Panc1 (cell line): Measurements from ENCODE around the gene YBEY.

Experiments
- POLR2AphosphoS5 ChIP-seq: IDR thresholded peaks from 2 replicates; pipeline ENCODE4 v1.6.1; 2012; ENCODE audit warnings: mild to moderate bottlenecking, low read depth, low read length, moderate library complexity
- SIN3A ChIP-seq: IDR thresholded peaks from 2 replicates; pipeline ENCODE4 v1.6.1; 2012; ENCODE audit warnings: low read depth, mild to moderate bottlenecking, low read length, moderate library complexity, borderline replicate concordance; ENCODE audit not compliant: insufficient read depth
- TF ChIP-seq, protein P1 (sequence below): fragments of 450-650 bp; IDR thresholded peaks from 2 replicates; pipeline ENCODE4 v1.5.1; 2017; ENCODE audit warnings: mild to moderate bottlenecking

DNA sequence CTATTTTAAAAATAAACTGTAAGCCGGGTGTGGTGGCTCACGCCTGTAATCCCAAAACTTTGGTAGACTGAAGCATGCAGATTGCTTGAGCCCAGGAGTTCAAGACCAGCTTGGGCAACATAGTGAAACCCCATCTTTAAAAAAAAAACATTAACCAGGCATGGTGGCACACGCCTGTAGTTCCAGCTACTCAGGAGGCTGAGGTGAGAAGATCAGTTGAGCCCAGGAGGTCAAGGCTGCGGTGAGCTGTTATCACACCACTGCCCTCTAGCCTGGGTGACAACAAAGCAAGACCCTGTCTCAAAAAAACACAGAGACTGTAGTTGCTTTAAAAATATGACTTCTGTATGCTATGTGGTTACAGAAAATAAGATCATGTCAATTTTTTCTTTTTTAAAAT lies 33.3 kb upstream of the YBEY start:
- TF ChIP-seq, protein P1, sequence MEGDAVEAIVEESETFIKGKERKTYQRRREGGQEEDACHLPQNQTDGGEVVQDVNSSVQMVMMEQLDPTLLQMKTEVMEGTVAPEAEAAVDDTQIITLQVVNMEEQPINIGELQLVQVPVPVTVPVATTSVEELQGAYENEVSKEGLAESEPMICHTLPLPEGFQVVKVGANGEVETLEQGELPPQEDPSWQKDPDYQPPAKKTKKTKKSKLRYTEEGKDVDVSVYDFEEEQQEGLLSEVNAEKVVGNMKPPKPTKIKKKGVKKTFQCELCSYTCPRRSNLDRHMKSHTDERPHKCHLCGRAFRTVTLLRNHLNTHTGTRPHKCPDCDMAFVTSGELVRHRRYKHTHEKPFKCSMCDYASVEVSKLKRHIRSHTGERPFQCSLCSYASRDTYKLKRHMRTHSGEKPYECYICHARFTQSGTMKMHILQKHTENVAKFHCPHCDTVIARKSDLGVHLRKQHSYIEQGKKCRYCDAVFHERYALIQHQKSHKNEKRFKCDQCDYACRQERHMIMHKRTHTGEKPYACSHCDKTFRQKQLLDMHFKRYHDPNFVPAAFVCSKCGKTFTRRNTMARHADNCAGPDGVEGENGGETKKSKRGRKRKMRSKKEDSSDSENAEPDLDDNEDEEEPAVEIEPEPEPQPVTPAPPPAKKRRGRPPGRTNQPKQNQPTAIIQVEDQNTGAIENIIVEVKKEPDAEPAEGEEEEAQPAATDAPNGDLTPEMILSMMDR, result no peak
- no peak for TF ChIP-seq SIN3A
- no peak for TF ChIP-seq POLR2AphosphoS5
